ENCODE measurements around the gene LAMTOR4. TPM values are rescaled to one million over a fixed set of nuclear protein-coding genes. Genes with fewer than 3 reads are reported as not detected.
"Not testable (repeated sequence)": the region's sequence is repeated elsewhere in the genome, so short reads cannot be mapped to it uniquely, and the experiment has no call there.

Gene LAMTOR4
- total RNA-seq, 2 donors from 2014 or later: 213 to 243 TPM

GRCh38 chr7:100185726-100186125 is 37.0 kb downstream of the LAMTOR4 start:
- 69% methylated on average over 2 of the region's 2 CpGs for WGBS

DNA sequence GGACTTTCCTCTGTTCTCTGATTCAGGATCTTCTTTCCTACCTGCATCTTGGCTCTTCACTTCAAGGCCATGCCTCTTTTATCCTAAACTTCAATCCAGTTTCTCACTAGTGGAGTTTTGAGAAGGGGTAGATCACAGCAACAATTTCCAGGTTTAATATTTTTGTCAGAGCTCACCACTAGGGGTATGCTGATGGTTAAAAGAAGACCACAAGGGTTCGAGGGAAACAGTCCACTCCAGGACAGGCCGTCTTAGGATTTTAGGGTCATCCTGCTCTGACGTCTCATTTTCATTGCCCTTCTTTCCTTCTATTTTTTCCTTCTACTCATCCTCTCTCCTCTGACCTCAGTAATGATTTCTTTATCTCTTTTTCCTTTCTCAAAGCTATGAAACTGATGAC is 40.3 kb downstream of the LAMTOR4 start:
- TF ChIP-seq POLR2A (IDR thresholded peaks at IDR 0.05) (no peak), POLR2AphosphoS5 (IDR thresholded peaks at IDR 0.05) (no peak)
- TF ChIP-seq, protein P1, sequence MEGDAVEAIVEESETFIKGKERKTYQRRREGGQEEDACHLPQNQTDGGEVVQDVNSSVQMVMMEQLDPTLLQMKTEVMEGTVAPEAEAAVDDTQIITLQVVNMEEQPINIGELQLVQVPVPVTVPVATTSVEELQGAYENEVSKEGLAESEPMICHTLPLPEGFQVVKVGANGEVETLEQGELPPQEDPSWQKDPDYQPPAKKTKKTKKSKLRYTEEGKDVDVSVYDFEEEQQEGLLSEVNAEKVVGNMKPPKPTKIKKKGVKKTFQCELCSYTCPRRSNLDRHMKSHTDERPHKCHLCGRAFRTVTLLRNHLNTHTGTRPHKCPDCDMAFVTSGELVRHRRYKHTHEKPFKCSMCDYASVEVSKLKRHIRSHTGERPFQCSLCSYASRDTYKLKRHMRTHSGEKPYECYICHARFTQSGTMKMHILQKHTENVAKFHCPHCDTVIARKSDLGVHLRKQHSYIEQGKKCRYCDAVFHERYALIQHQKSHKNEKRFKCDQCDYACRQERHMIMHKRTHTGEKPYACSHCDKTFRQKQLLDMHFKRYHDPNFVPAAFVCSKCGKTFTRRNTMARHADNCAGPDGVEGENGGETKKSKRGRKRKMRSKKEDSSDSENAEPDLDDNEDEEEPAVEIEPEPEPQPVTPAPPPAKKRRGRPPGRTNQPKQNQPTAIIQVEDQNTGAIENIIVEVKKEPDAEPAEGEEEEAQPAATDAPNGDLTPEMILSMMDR (IDR thresholded peaks at IDR 0.05): no peak
- no peak overlapping the region for H3K4me3 ChIP-seq
- no peaks in the 10 kb centered on the region for H3K4me1 ChIP-seq (replicated peaks)
- intact Hi-C loops (cut with DNase I): no loop called here
- no peaks in the 10 kb centered on the region for H3K36me3 ChIP-seq
- H3K9me3 ChIP-seq: no peaks in the 10 kb centered on the region
- H3K27ac ChIP-seq: no peak overlapping the region
- no peaks in the 10 kb centered on the region for H3K27me3 ChIP-seq (replicated peaks; ENCODE audit: insufficient read depth)
- no peak for DNase-seq (ENCODE audit: low spot score)
- 72% methylated on average over 3 of the region's 3 CpGs for WGBS

More at GRCh38 chr7:100185726-100186125, 37.0 kb downstream of the LAMTOR4 start:
- Histone ChIP-seq H3K4me1 (replicated peaks) (no peaks in the 10 kb centered on the region), H3K27me3 (replicated peaks; ENCODE audit: insufficient read depth) (no peaks in the 10 kb centered on the region), H3K36me3 (no peaks in the 10 kb centered on the region), H3K4me3 (no peak overlapping the region), H3K9me3 (no peaks in the 10 kb centered on the region), H3K27ac (no peak overlapping the region)
- TF ChIP-seq, protein P1 (IDR thresholded peaks at IDR 0.05): no peak
- TF ChIP-seq POLR2AphosphoS5 (IDR thresholded peaks at IDR 0.05) (no peak), POLR2A (IDR thresholded peaks at IDR 0.05) (no peak)
- no peak for DNase-seq (ENCODE audit: low spot score)
- intact Hi-C loops (cut with DNase I): no loop called here

DNA sequence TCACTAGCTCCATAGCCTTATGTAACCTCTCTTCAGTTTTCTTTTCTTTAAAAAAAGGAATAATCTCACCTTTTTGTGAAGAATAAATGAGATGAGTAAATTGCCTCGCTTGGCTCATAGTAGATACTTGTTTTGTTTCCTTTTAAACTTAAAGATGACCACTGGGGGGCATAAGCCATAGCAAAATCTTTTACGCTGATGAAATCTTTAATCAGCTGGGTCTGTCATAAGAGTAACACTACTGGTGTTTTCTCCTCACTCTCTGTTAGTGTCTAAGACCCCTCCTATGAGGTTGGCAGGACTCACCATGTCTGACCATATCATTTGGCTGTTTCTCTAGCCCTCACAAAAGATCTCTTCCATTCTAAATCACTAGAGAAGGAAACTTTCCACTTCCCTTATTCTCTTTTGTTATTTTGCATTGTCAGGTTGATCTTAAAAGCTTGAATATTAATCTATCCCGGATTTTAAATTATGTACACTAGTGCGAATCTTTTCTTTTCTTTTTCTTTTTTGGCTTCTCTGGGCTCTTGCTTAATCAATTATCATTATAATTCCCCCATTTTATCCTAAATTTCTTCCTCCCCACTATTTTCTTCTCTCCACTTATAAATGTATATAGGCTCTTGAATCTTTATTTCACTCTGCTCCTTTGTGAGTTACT is 41.5 kb downstream of the LAMTOR4 start:
- Histone ChIP-seq H3K9me3 (no peaks in the 10 kb centered on the region), H3K27ac (no peak overlapping the region), H3K4me1 (replicated peaks) (no peaks in the 10 kb centered on the region), H3K27me3 (replicated peaks; ENCODE audit: insufficient read depth) (no peaks in the 10 kb centered on the region), H3K4me3 (no peak overlapping the region), H3K36me3 (no peaks in the 10 kb centered on the region)
- DNase-seq (ENCODE audit: low spot score): no peak
- TF ChIP-seq, protein P1 (IDR thresholded peaks at IDR 0.05): peak in 2 of 4 experiments; percentile 18 to 24
- TF ChIP-seq POLR2AphosphoS5 (IDR thresholded peaks at IDR 0.05): no peak
- intact Hi-C loops (cut with DNase I): no loop called here
- 64% methylated on average over 4 of the region's 4 CpGs for WGBS

GRCh38 chr7:100191775-100192174 is 43.1 kb downstream of the LAMTOR4 start:
- TF ChIP-seq, protein P1 (IDR thresholded peaks at IDR 0.05): no peak
- TF ChIP-seq POLR2AphosphoS5 (IDR thresholded peaks at IDR 0.05) (no peak), POLR2A (IDR thresholded peaks at IDR 0.05) (no peak)
- intact Hi-C loops (cut with DNase I): no loop called here
- Histone ChIP-seq H3K4me1 (replicated peaks) (no peaks in the 10 kb centered on the region), H3K36me3 (no peaks in the 10 kb centered on the region), H3K27ac (no peak overlapping the region), H3K27me3 (replicated peaks; ENCODE audit: insufficient read depth) (no peaks in the 10 kb centered on the region), H3K4me3 (no peak overlapping the region), H3K9me3 (no peaks in the 10 kb centered on the region)
- 57% methylated on average over 2 of the region's 2 CpGs for WGBS
- no peak for DNase-seq (ENCODE audit: low spot score)

DNA sequence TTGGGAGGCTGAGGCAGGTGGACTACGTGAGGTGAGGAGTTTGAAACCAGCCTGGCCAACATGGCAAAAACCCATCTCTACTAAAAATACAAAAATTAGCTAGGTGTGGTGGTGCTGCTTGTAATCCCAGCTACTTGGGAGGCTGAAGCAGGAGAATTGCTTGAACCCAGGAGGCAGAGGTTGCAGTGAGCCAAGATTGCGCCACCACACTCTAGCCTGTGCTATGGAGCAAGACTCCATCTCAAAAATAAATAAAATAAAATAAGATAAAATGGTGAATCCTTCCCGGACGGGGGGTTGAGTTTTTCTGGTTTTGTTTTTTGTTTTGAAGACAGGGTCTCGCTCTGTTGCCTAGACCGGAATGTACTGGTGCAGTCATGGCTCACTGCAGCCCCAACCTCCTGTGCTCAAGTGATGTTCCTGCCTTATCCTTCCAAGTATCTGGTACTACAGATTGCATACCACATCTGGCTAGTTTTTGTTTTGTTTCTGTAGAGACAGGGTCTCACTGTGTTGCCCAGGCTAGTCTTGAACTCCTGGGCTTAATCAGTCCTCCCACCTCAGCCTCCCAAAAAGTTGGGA is 43.7 kb downstream of the LAMTOR4 start:
- H3K4me3 ChIP-seq; intact Hi-C loops (cut with DNase I); H3K27ac ChIP-seq; H3K4me1 ChIP-seq (replicated peaks); DNase-seq (ENCODE audit: low spot score); H3K9me3 ChIP-seq; H3K27me3 ChIP-seq (replicated peaks; ENCODE audit: insufficient read depth); H3K36me3 ChIP-seq: not testable (repeated sequence)
- WGBS: 91% methylated on average over 6 of the region's 6 CpGs
